Epithelial cell of prostate (primary cell): ENCODE results near the gene IRX1.

Experiments used
- DNase-seq: peaks from one replicate; pipeline ENCODE4 v3.0.0-alpha.2; 2011; ENCODE audit warnings: low read depth, low spot score
- H3K27ac ChIP-seq: fragments of 450-650 bp; 2 replicates; pipeline ENCODE4 v1.5.1; 2017; ENCODE audit warnings: mild to moderate bottlenecking

Gene IRX1

GRCh38 chr5:3600106-3601060, 4.8 kb downstream of the IRX1 start:
- DNase-seq: no peak
- no peak overlapping the region for H3K27ac ChIP-seq

GRCh38 chr5:3601061-3601710, 5.6 kb downstream of the IRX1 start:
- no peak for DNase-seq

GRCh38 chr5:3601911-3602782, 6.5 kb downstream of the IRX1 start:
- no peak for DNase-seq
- no peak overlapping the region for H3K27ac ChIP-seq

More at GRCh38 chr5:3601061-3601710, 5.6 kb downstream of the IRX1 start:
- no peak overlapping the region for H3K27ac ChIP-seq

- no peak for DNase-seq
- no peak overlapping the region for H3K27ac ChIP-seq
These were observed 7.3 kb downstream of the IRX1 start for GRCh38 chr5:3602785-3603502.

- no peak for DNase-seq
- no peak overlapping the region for H3K27ac ChIP-seq
These were observed 8.9 kb downstream of the IRX1 start for GRCh38 chr5:3604501-3604900.

GRCh38 chr5:3605298-3606010, 9.8 kb downstream of the IRX1 start:
- H3K27ac ChIP-seq: no peak overlapping the region
- no peak for DNase-seq

GRCh38 chr5:3606121-3606831, 10.6 kb downstream of the IRX1 start:
- H3K27ac ChIP-seq: no peak overlapping the region

GRCh38 chr5:3607541-3608181, 12.0 kb downstream of the IRX1 start:
- H3K27ac ChIP-seq: no peak overlapping the region
- DNase-seq: no peak

More at GRCh38 chr5:3606121-3606831, 10.6 kb downstream of the IRX1 start:
- no peak for DNase-seq

- H3K27ac ChIP-seq: no peak overlapping the region
- DNase-seq: no peak
These were observed 13.6 kb downstream of the IRX1 start for GRCh38 chr5:3609120-3609681.

GRCh38 chr5:3612591-3613042, 17.0 kb downstream of the IRX1 start:
- no peak for DNase-seq
- H3K27ac ChIP-seq: no peak overlapping the region

GRCh38 chr5:3613726-3614125, 18.1 kb downstream of the IRX1 start:
- no peak overlapping the region for H3K27ac ChIP-seq
- no peak for DNase-seq

GRCh38 chr5:3615217-3615616, 19.6 kb downstream of the IRX1 start:
- no peak for DNase-seq
- no peak overlapping the region for H3K27ac ChIP-seq

GRCh38 chr5:3615829-3616228, 20.2 kb downstream of the IRX1 start:
- no peak for DNase-seq
- H3K27ac ChIP-seq: no peak overlapping the region

- DNase-seq: no peak
- no peak overlapping the region for H3K27ac ChIP-seq
These were observed 23.9 kb downstream of the IRX1 start for GRCh38 chr5:3619579-3619978.

- no peak for DNase-seq
- H3K27ac ChIP-seq: no peak overlapping the region
These were observed 27.3 kb downstream of the IRX1 start for GRCh38 chr5:3622961-3623360.

- DNase-seq: no peak
- no peak overlapping the region for H3K27ac ChIP-seq
These were observed 30.0 kb downstream of the IRX1 start for GRCh38 chr5:3625626-3626025.

GRCh38 chr5:3634061-3634460, 38.4 kb downstream of the IRX1 start:
- DNase-seq: no peak
- no peak overlapping the region for H3K27ac ChIP-seq

- DNase-seq: no peak
These were observed 43.5 kb downstream of the IRX1 start for GRCh38 chr5:3639175-3639574.

More at GRCh38 chr5:3639175-3639574, 43.5 kb downstream of the IRX1 start:
- H3K27ac ChIP-seq: no peak overlapping the region
